ENCODE results near the gene FAM118B.

FAM118B gene

DNA sequence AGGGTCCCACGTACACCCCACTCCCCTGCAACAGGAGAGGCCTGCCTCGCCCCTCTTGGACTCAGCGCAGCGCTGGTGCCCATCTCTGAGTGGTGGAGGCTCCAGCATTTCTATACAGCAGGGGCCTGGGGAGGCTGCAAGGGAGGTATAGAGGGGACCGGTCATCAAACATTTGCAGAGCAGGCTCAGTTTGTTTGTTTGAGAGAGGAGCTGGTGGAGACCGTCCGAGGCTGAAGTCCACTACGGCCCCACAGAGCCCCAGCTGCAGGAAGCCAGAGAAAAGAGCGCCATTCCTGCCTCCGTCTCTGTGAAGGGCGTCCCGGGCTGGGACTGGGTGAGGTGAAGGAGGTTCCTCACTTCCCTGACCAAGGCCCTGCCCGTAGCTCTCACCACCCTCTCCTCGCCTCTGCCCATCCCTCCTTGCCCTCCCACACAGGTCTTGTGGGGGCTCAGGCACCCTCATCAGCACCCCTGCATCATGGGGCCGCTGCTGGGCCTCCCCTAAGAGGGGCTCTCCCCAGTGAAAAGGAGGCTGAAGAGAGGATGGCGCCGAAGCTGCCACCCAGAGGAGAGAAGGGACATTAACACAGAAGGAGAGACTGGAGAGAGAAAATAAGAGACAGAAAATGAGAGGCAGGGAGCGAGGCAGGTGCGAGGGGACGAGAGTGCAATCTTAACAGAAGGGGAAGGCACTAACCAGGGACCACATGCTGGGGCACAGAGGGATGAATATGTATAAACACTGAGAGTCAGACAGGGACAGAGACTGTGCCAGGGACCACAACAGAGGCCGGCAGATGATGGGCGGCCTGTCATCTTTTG lies 24.7 kb upstream of the FAM118B start:
- no peak for DNase-seq (ENCODE audit: low read depth)

DNA sequence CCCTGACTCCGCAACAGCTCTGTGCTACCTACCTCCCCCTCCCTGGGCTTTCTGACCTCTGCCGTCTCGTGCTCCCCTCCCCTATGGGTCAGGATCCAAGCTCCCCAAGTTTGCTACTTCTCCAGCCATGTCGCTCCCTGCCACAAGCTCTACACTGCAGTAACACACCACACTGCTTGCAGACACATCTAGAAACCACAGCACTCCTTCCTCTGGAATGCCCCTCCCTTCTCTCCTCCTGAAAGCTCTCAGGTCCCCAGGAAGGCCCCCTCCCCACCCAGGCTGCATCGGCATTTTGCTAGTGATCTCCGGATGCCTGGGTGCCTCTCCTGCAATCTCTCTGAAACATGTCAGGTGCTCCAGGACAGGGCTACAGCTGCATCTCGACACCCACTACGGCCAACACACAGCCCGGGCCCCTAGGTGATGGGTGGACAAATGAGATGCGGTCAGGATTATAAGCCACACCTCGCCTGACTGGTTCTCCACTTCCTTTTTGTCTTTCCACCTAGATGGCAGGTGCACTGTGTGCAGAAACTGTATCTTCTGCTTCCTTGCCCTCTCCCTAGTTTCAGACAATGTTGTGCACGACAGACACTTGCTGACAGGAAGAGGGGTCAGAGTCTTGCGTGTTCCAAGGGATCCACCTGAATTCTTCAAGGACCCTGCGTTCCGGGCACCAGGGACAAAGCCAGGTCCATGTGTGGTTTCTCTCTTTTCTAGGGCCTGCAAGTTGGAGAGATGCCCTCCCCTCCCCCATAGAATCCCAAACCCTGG lies 23.1 kb upstream of the FAM118B start:
- DNase-seq (ENCODE audit: low read depth): no peak

DNA sequence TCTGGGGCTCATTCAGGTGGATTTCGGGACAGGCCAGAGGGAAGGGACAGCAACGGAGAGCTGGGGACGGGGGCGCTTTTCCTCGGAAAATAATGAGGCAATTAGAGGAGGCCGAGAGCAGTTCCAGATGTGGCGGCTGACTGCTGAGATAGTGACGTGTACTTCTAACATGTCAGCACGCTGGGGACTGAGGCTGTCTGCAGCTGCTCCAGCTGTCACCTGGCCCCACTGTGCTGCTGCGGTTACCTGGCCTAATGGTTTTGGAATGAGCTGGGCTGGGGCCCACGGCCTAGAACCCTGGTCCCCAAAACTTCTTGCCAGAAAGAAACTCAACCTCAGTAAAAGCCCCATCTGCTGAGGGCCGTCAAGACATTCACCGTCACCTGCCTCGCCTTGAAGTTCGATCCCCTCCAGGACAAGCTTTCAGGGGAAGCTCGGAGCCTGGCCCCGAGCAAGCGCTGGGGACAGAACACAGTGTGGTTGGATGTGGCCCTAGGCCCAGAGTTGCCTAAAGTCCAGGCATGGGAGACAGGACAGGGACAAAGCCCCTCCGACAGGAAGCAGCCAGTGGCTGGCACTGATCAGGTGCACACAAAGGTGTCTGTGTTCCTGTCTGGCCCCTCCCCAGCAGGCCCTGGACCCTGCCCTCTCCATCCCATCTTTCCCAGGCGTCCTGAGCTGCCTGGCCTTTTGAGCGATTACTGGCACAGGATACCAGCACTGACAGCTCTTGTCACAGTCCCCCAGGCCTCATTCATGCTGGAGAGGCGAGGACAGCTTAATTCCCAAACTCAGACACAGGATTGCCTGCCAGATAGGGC lies 22.3 kb upstream of the FAM118B start:
- no peak for DNase-seq (ENCODE audit: low read depth)

DNA sequence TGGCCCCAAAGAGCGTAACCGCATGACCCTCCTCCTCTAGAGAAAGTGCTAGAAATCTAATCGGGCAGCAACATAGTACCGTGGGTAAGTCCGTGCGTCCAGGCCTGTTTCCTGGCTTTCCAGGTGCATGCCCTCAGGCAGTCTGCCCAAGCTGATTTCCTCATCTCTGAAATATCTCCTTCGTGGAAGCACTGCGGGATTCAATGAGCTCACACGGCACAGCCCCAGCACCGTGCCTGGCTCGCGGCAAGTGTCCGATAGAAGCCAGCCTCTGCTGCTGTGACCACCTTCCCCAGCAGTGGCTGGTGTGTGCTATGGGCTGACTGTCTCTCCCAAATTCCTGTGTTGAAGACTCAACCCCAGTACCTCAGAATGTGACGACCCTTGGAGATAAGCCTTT lies 20.8 kb upstream of the FAM118B start:
- DNase-seq (ENCODE audit: low read depth): peak; percentile 52

DNA sequence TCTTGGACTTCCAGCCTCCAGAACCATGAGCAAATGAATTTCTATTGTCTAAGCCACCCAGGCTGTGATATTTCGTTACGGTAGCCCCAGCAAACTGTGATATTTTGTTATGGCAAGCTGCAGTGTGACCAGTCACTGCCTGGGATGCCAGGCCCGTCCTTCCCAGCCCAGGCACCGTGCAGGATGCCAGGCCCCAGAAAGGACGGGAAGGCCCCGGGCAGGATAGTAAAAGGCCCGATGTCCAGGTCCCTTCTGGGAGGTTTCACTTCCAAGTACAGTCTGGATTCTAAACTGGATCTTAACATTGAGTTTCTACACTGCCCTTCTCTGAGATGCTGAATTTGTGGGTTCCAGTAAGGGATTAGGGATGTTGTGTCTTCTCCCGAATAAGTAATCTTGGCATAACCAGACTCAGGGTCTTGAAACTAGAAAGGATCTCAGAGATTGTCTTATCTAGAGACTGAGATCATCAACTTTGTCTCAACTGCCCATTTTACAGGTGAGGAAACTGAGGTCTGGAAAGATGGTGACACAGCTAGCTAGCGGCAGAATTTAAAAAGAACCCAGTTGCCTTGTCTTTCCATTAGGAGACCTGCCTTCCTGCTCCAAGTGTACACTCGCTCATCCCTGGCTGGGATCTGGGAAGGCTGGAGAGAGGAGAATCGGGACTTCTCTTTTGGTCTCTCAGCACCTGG lies 20.1 kb upstream of the FAM118B start:
- no peak for DNase-seq (ENCODE audit: low read depth)

DNA sequence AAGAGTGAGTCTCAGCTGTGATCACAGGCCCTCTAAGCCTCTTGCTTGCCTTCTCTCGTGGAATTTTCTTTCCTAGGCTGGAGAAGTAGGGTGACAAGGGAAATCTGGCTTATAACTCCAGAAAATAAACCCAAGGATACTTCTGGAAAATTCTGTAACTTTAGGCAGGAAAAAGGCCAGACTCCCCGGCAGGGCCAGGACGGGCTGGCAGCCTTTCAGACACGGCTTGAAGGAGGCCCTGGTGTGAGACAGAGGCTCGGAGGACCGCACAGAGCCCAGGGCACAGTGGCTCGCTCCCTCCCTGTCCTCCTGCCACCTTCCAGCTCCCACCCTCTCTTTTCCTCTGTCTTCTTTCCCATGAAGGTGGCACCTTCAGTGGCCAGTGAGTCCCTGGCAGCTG lies 19.2 kb upstream of the FAM118B start:
- DNase-seq (ENCODE audit: low read depth): no peak

DNA sequence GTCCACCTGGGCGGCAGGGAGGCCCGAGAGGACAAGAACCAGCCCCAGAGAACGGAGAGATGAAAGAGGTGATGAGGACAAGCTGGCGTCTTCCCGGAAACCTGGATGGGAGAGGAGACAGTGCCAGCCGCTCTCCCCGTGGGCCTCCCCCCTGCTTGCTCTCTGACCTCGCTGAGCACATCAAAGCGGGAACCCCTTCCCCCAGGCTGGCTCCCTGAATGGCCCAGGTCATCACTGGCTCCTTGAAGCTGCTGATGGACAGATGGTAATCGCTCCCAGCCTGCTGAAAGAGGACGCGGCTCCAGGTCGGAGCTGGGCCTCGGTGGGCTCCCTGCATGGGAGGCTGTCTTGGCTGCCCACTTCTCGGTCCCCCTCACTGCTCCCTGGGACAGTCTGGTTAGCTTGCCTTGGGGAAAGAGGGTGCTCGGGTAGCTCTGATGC lies 18.5 kb upstream of the FAM118B start:
- no peak for DNase-seq (ENCODE audit: low read depth)

DNA sequence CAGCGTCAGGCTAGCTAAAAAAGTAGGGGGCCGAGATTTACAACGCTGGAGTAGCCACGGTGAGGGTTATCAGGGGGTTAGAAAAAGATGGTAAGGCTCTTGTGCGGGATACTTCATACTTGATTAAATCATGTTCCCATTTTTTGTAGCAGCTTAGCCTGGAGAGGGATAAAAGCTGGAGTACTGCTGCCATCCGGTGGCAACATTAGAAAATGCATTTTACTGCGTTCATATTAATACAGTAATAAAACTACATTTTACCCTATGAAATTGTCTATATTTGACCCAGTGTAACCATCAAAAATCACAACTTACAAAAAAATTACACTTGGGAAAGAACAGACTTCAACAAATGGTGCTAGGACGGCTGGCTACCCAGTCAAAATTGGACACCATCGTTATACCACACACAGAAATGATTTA lies 17.4 kb upstream of the FAM118B start:
- DNase-seq (ENCODE audit: low read depth): peak; percentile 45

DNA sequence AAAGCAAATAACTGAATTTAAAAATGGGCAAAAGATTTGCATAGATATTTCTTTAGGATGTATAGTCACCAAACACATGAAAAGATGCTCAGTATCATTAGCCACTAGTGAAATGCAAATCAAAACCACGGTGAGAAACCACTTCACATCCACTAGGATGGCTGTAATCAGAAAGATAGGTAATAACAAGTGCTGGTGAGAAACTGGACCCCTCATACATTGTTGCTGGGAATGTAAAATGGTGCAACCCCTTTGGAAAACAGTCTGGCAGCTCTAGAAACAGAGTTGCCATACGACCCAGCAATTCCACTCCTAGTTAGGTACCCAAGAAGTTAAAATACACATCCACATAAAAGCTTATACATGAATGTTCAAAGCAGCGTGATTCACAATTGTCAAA lies 16.5 kb upstream of the FAM118B start:
- DNase-seq (ENCODE audit: low read depth): no peak

DNA sequence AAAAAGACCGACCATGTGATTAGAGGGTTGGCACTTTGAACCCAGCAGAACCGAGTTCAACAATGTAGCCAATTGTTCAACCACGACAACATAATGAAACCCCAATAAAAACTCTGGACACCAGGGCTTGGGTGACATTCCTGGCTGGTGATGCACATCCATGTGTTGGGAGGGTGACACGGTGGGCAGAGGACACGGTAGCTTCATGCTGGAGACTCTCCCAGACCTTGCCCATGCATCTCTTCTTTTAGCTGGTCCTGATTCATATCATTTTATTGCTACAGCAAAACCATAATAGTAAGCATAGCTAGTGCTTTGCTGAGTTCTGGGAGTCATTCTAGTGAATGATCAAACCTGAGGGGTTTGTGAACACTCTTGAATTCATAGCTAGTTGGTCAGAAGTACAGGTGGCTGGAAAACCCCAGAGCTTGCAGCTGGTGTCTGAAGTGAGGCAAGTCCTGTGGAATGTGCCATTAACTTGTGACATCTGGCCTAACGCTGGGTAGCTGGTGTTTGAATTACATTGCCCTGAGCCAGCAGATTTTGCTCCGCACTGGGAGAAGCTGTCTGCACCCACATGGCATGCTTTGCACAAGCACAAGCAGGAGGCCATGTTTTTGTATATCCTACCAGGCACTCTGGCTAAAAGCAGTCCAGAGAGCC lies 14.2 kb upstream of the FAM118B start:
- DNase-seq (ENCODE audit: low read depth): no peak

DNA sequence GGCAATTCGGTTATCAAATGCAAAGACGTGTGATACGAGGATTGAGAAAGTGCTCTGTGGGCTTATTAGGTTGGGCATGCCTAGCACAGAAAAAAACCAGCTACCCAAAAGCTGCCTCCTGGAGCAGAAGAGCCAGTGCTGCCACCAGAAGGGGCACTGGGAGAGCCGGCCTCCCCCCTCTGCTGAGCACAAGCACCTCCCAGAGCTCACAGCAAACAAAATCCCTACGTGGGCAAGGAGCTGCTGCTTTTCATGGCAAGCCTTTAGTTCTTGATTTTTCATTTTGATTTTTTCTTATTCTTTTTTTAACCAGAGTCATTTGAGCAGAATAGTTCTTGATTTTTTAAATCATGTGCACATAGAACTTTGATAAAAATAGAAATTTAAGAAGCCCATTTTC lies 12.9 kb upstream of the FAM118B start:
- no peak for DNase-seq (ENCODE audit: low read depth)

DNA sequence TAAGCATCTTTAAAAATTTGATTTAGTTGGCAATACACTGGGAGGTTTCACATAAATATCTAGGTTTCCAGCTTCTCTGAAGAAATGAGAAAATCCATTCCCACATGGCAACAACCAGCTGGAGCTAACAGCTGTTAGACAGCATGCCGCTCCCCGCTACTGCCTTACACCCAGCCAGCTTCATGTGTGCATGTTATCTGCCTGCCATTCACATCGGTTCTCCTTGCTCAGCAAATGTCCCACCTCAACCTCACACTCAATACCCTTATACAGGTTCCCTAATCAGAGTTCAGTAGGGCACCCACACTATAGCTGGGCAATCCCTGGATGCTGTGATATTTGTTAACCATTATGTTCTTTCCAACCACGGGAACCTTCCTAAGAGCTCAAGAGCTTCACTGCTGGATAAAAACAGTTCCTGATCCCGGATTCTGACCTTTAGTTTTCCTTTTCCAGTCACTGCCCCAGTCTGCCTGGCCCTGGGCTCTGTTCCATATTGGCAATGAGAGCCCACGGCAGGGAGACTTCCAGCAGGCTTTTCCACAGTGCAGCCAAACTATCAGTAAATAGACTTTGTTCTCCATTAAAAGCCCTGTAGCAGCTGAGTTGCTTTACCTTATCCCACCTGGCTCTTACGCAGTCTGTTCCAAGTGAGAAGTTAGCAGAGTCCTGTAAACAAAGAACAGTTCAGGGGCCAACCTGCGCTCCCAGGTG lies 8.8 kb upstream of the FAM118B start:
- DNase-seq (ENCODE audit: low read depth): no peak

DNA sequence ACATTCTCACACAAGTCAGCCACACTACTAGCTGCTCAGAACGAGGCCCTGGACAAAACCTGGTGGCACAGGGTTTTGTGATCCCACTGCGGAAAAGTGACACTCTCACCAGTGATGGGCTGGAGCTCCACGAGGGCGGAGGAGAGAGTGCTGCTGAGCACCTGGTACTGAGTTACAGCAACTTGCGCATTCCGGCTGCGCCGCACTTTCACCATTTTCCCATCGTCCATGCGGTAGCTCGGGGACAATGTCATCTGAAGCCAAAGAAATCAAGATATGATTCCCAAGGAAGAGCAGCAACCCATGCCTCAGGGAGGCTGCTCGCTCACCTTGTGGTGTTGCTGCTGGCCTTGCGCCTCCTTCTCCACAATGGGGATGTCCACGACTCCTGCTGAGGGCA lies 6.2 kb upstream of the FAM118B start:
- DNase-seq (ENCODE audit: low read depth): no peak

DNA sequence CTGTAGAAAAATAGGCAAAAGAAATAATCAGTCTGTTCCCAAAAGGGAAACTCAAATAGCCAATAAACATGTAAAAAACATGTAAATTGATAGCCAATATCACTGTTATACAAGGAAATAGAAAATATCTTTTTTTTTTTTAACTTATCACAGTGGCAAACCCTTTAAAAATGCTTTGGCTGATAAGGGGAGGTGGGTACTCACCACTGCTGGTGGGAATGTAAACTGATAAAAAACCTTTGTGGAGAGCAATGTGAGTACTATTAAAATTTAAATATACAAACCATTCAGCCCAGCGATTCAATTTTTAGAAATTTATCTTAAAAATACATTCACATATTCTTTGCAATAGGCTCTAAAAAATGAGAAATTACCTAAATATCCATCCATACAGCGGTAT lies 3.7 kb upstream of the FAM118B start:
- DNase-seq (ENCODE audit: low read depth): no peak

DNA sequence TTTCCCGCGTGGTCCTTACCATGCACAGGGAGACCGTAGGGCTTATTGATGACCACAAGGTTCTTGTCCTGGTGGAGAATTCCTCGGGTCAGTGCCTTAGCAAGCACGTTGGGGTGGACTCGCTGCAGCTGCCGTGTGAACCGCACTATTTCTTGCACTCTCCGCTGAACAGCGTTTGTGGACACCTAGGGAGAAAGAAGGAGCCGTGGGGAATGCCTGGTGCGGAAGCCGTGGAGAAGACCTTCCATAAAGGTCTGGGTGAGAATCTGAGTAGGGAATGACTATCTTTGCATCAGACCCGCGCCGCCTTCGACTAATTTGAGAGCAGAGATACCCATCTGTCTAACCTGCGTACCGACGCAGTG lies 729 bp upstream of the FAM118B start:
- no peak for DNase-seq (ENCODE audit: low read depth)

DNA sequence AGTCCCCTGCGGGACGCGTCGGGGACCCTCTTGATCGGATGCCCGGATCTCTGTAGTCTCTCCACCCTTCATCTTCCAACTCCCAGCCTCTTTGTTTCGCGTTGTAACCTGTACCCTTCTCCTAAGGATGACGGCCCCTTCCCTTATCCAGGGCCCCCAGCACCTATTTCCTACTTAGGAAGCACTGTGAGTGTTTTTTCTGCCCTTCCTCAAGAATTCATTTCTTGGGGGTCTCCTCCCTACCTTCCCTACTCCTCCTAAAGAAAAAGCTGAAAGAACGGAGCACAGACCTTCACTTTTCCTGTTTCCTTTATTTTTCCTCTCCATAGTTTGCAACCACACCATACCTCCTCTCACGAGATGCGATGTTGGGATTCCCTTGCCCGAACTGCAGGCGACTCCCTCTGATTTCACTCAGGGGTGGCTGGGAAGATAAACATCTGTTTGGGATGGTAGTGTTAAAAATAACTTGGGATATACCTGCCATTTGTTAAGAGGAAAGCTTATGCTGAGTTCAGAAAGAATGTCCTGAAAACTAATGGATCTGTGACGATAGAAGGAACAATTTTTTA lies 593 bp downstream of the FAM118B start:
- no peak for DNase-seq (ENCODE audit: low read depth)

DNA sequence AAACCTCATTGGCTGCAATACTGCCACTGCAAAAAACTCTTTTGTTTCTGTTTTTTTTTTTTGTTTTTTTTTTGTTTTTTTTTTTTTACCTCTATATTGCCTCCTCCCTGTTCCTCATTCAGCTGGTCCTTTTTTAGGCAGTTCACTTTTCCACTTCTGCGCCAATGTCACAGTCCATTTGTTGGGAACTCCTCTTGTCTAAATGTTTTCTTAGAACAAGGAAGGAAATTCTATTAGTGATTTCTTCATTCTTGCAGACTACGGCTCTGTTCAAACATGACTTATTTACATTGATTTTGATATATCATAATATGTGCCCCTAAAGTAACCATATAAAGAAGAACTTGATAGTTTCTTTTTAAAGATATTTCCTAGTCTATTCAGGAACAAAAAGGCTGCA lies 2.9 kb downstream of the FAM118B start:
- no peak for DNase-seq (ENCODE audit: low read depth)

DNA sequence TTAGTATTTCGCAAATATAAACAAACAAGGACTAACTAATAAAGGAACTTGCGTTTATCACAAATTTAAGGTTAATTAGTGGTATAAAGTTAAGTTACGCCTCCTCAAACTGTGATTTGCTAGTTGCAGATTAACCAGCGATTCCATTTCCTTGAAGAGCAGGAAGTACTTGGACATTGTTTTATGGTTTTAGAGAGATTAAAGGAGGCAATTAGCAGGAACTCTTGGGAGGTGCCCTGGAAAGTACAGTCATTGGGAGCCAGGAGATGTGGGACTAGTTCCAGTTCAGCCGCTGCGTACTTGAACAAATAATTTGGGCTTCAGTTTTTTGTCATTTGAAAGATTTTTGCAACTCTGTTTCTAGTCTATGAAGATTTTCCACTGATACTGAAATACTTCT lies 3.3 kb downstream of the FAM118B start:
- DNase-seq (ENCODE audit: low read depth): no peak

DNA sequence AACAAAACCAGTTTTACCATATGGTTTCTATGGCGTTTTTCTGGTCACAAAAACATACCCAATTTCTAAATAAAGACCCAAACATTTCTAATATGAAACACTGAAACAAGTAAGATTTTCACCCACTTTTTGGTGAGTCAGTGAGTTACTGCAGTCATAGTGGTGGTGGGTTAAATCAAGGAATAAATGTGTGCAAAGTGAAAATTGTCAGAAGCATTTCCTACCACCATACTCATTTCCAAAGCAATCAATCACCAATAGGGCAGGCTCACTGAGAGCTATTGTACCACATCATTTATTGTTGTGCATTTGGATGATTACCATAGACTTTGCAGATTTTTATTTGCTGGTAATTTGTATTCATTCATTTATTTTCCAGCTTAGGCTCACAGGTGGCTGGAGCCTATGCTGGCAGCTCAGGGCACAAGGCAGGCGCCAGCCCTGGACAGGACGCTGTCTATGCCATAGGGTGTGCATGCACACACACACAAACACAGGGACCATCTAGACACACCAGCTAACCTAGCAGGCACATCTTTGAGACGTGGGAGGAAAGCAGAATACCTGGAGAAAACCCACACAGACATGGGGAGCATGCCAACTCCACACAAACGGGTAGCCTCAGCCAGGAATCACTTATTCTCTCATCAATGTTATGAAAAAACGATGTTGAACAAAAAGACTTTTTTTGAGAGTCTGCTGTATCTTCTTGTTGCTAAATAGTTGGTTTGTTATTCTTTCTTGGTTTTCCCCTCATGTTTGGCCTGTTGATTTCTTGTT lies 5.1 kb downstream of the FAM118B start:
- no peak for DNase-seq (ENCODE audit: low read depth)

DNA sequence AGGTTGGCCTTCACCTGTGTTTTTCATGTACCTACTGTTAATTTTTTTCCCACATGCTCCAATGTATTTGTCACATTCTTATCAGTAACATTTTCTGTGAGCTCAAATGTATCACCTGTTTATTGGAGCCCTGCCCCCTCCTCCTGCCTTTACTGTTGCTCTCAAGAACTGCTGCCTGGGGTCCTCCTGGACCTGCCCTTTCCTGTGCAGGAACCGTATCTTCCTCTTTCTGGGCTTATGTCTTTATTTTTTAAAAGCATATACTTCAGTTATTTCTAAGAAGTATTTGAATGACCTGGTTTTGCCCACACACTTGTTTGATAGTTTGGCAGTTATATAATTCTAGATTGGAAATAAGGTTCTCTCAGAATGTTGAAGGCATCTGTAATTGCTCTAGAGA lies 5.9 kb downstream of the FAM118B start:
- DNase-seq (ENCODE audit: low read depth): no peak

Data from amniotic epithelial cell (primary cell).